Breast epithelium (tissue), 4 donors: ENCODE measurements around the gene PRKD1. TPM values are rescaled to one million over a fixed set of nuclear protein-coding genes. Genes with fewer than 3 reads are reported as not detected.

Source experiments
- DNase-seq, 2 donors: peaks; one replicate each; pipeline ENCODE4 v3.0.0-alpha.2; 2019; ENCODE audit warnings: low spot score in 2 of 2
- H3K27ac ChIP-seq, 2 donors: fragments of 200-600 bp; sonication (generic) in 1 of 2; one replicate each; pipeline ENCODE4 v1.5.1; 2016 to 2019; ENCODE audit warnings: mild to moderate bottlenecking in 1 of 2
- H3K27me3 ChIP-seq, 2 donors: fragments of 200-600 bp; sonication (generic) in 1 of 2; one replicate each; pipeline versions ENCODE4 v1.5.1 to v1.6.0; 2017 to 2019; ENCODE audit warnings: control low read depth in 1 of 2, mild to moderate bottlenecking in 1 of 2
- H3K36me3 ChIP-seq: fragments of 200-600 bp; one replicate; pipeline ENCODE4 v1.5.1; 2019
- H3K4me1 ChIP-seq, 2 donors: fragments of 200-600 bp; sonication (generic); one replicate each; pipeline ENCODE4 v1.5.1; 2016 to 2019; ENCODE audit warnings: control low read depth in 1 of 2
- H3K4me3 ChIP-seq, 3 donors: fragments of 200-600 bp; sonication (generic); 1 replicate in 2 of 3; 2 replicates in 1 of 3; pipeline ENCODE4 v1.5.1; 2016 to 2019; ENCODE audit warnings: mild to moderate bottlenecking in 3 of 3, moderate library complexity in 2 of 3
- H3K9me3 ChIP-seq, 2 donors: fragments of 200-600 bp; sonication (generic) in 1 of 2; one replicate each; pipeline ENCODE4 v1.5.1; 2016 to 2019; ENCODE audit warnings: control low read depth in 1 of 2
- POLR2A ChIP-seq: fragments of 450-650 bp; IDR thresholded peaks from one replicate; pipeline ENCODE4 v1.6.1; 2016; ENCODE audit warnings: antibody characterized with exemption, mild to moderate bottlenecking, moderate library complexity
- POLR2AphosphoS5 ChIP-seq, 3 donors: sonication (generic); formaldehyde crosslinking; IDR thresholded peaks; one replicate each; pipeline ENCODE4 v1.6.1; 2017; ENCODE audit warnings: antibody characterized with exemption in 3 of 3
- intact Hi-C: fragments of 100-400 bp; cut with DNase I; formaldehyde crosslinking; loops from one replicate; pipeline ENCODE4 v1.15.1; 2023; ENCODE audit warnings: low total_unique reads
- total RNA-seq, 3 donors: library from RNA; depleted of rRNA; stranded (reverse); fragments of >200 nt; gene quantifications; one replicate each; pipeline ENCODE4 v1.1.0, GENCODE V29; 2016
- TF ChIP-seq, protein P1 (sequence below), 3 donors: fragments of 450-650 bp; IDR thresholded peaks; one replicate each; pipeline ENCODE4 v1.5.1; 2016 to 2017; ENCODE audit warnings: antibody characterized with exemption in 3 of 3, mild to moderate bottlenecking in 3 of 3, moderate library complexity in 3 of 3

Gene PRKD1
- total RNA-seq, 3 donors from 2014 or later = 14.1 to 26.1 (median 22.7) TPM

DNA sequence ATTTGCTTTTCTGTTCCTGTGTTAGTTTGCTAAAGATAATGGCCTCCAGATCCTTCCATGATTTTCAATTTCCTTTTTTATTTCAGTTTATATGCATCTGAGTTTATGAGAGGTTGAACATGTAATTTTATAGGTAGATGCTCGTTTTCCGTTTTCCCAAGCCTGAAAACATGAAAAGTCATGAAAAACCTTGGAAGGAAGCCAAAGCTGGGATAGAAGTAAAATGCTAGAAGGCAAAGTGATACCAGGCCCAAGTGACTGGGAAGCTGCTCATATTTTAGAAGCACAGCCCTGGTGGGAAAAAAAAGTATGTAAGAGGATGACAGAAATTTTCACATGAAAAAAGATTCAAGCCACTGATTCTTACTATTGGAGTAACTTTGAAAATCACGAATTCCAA lies 290.8 kb downstream of the PRKD1 start:
- intact Hi-C loops = no loop called here
- H3K4me1 ChIP-seq = no peaks in the 10 kb centered on the region

DNA sequence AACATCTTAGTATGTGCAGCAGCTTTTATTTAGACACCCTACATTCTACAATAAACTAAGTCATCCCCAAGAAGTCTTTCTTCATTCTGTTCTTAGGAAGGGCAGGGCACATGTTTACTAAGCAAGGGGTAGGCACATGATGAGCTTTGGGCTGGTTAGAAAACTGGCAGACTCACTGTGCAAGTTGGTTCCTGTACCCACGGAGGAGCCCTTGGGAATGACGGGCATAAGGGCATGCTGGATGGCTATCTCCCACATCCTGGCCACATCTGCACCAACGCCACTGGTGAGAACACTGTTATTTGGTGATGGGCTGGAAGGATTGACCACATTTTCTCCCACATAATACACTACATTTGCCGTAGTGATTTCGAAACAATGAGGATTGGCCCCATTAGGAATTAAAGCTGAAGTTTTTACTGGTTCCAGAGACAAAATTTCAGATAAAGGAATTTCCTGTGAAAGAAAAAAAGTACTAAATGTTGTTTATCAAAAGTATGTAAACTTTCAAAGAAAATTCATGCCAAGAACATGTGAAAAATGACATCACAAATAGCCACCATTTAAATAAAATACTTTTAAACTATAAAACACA lies 297.0 kb downstream of the PRKD1 start:
- intact Hi-C loops = no loop called here
- Histone ChIP-seq H3K27me3 (no peaks in the 10 kb centered on the region), H3K4me1 (no peaks in the 10 kb centered on the region), H3K27ac (no peak overlapping the region), H3K4me3 (no peak overlapping the region), H3K9me3 (no peaks in the 10 kb centered on the region), H3K36me3 (no peaks in the 10 kb centered on the region)
- TF ChIP-seq POLR2A (no peak), POLR2AphosphoS5 (IDR thresholded peaks at IDR 0.05) (no peak)
- TF ChIP-seq, protein P1, sequence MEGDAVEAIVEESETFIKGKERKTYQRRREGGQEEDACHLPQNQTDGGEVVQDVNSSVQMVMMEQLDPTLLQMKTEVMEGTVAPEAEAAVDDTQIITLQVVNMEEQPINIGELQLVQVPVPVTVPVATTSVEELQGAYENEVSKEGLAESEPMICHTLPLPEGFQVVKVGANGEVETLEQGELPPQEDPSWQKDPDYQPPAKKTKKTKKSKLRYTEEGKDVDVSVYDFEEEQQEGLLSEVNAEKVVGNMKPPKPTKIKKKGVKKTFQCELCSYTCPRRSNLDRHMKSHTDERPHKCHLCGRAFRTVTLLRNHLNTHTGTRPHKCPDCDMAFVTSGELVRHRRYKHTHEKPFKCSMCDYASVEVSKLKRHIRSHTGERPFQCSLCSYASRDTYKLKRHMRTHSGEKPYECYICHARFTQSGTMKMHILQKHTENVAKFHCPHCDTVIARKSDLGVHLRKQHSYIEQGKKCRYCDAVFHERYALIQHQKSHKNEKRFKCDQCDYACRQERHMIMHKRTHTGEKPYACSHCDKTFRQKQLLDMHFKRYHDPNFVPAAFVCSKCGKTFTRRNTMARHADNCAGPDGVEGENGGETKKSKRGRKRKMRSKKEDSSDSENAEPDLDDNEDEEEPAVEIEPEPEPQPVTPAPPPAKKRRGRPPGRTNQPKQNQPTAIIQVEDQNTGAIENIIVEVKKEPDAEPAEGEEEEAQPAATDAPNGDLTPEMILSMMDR (IDR thresholded peaks at IDR 0.05) = no peak
- no peak for DNase-seq

More for the DNA sequence above, 290.8 kb downstream of the PRKD1 start:
- TF ChIP-seq POLR2AphosphoS5 (IDR thresholded peaks at IDR 0.05) (no peak), POLR2A (no peak)
- TF ChIP-seq, protein P1 (IDR thresholded peaks at IDR 0.05) = no peak
- H3K27me3 ChIP-seq = no peaks in the 10 kb centered on the region
- no peak overlapping the region for H3K4me3 ChIP-seq
- no peak overlapping the region for H3K27ac ChIP-seq
- no peaks in the 10 kb centered on the region for H3K9me3 ChIP-seq
- no peak for DNase-seq
- H3K36me3 ChIP-seq = no peaks in the 10 kb centered on the region

DNA sequence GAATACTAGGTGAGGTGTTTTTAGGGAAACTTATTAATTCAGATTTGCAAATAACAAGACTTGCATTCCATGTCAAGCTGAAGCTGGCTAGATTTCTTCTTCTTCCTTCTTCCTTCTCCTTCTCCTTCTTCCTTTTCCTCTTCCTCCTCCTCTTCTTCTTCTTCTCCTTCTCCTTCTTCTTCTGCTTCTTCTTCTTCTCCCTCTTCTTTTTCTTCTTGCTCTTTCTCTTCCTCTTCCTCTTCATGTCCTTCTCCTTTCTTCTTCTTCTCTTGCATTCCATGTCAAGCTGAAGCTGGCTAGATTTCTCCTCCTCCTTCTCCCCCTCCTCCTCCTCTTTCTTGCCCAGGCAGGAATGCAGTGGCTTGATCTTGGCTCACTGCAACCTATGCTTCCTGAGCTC lies 297.8 kb downstream of the PRKD1 start:
- no peak overlapping the region for H3K4me3 ChIP-seq
- intact Hi-C loops = no loop called here
- H3K27me3 ChIP-seq = no peaks in the 10 kb centered on the region
- no peaks in the 10 kb centered on the region for H3K4me1 ChIP-seq
- H3K9me3 ChIP-seq = no peaks in the 10 kb centered on the region
- no peaks in the 10 kb centered on the region for H3K36me3 ChIP-seq
- no peak for DNase-seq
- TF ChIP-seq, protein P1 (IDR thresholded peaks at IDR 0.05) = no peak
- TF ChIP-seq POLR2A = no peak
- no peak for TF ChIP-seq POLR2AphosphoS5 (IDR thresholded peaks at IDR 0.05)
- no peak overlapping the region for H3K27ac ChIP-seq

DNA sequence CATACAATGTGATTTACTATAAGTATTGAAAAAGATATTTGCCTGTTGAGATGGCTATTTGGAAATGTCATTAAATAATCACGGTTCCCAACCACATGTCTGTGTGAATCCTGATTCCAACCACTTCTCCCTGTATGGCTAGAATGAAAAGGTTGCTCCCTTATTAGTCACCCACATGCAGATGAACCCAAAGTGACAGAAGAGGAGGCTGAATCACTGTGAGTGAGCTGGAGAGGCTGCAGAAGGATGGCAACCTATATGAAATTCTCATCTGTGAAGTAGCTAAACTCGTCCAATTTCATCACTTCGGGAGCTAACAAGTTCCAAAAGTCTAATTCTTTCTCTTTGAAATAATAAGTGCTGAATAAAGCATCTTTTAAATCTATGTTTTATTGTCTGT lies 300.5 kb downstream of the PRKD1 start:
- Histone ChIP-seq H3K4me1 (no peaks in the 10 kb centered on the region), H3K9me3 (no peaks in the 10 kb centered on the region), H3K4me3 (no peak overlapping the region), H3K36me3 (no peaks in the 10 kb centered on the region), H3K27ac (no peak overlapping the region), H3K27me3 (no peaks in the 10 kb centered on the region)
- TF ChIP-seq, protein P1 (IDR thresholded peaks at IDR 0.05) = no peak
- TF ChIP-seq POLR2AphosphoS5 (IDR thresholded peaks at IDR 0.05) (no peak), POLR2A (no peak)
- no peak for DNase-seq
- intact Hi-C loops = no loop called here

DNA sequence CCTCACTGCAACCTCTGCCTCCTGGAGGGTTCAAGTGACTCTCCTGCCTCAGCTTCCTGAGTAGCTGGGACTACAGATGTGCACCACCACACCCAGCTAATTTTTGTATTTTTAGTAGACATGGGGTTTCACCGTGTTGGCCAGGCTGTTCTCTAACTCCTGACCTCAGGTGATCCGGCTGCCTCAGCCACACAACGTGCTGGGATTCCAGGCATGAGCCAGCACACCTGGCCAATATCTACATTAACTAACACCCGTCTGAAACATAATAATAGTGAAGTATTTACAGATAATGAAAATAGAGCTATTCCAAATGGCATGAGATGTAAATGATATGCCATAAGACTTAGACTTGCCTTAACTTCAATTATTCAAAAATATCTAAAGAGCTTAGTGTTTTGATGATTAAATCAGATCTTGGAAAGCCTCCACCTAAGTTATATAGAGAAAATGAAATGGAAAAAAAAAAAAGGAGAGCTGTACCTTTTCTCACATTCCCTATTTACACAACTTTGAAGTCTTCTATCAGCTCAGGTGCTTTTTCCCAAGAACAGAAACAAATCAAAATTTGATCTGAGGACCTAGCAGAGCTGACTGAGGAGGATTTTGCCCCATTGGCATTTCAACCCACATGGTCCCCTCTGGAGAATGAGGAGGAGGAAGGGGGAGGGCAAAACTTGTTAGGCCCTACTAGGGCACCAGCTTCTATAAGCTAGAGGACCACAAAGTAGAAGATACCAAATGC lies 309.2 kb downstream of the PRKD1 start:
- no peak for DNase-seq

More for the DNA sequence above, 309.2 kb downstream of the PRKD1 start:
- no peaks in the 10 kb centered on the region for H3K9me3 ChIP-seq
- no peaks in the 10 kb centered on the region for H3K4me1 ChIP-seq
- no peaks in the 10 kb centered on the region for H3K36me3 ChIP-seq
- no peak overlapping the region for H3K27ac ChIP-seq
- H3K4me3 ChIP-seq = no peak overlapping the region
- H3K27me3 ChIP-seq = no peaks in the 10 kb centered on the region
- TF ChIP-seq, protein P1 (IDR thresholded peaks at IDR 0.05) = no peak
- TF ChIP-seq POLR2AphosphoS5 (IDR thresholded peaks at IDR 0.05) (no peak), POLR2A (no peak)
- intact Hi-C loops = no loop called here
